Measurements from ENCODE around the gene IL22RA1.

Gene IL22RA1, protein sequence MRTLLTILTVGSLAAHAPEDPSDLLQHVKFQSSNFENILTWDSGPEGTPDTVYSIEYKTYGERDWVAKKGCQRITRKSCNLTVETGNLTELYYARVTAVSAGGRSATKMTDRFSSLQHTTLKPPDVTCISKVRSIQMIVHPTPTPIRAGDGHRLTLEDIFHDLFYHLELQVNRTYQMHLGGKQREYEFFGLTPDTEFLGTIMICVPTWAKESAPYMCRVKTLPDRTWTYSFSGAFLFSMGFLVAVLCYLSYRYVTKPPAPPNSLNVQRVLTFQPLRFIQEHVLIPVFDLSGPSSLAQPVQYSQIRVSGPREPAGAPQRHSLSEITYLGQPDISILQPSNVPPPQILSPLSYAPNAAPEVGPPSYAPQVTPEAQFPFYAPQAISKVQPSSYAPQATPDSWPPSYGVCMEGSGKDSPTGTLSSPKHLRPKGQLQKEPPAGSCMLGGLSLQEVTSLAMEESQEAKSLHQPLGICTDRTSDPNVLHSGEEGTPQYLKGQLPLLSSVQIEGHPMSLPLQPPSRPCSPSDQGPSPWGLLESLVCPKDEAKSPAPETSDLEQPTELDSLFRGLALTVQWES

GRCh38 chr1:24142546-24143534, at the start of gene IL22RA1:
Gene IL22RA1 (minus strand): TSS chr1:24143140. CDS start chr1:24143082, 58 bp downstream.
- DNase-seq (ENCODE audit: low spot score): no peak

- no peak for DNase-seq (ENCODE audit: low spot score)
These were observed 48.9 kb upstream of the IL22RA1 start for GRCh38 chr1:24191860-24192259.

GRCh38 chr1:24190983-24191461, 48.1 kb upstream of the IL22RA1 start:
- DNase-seq (ENCODE audit: low spot score): no peak

DNA sequence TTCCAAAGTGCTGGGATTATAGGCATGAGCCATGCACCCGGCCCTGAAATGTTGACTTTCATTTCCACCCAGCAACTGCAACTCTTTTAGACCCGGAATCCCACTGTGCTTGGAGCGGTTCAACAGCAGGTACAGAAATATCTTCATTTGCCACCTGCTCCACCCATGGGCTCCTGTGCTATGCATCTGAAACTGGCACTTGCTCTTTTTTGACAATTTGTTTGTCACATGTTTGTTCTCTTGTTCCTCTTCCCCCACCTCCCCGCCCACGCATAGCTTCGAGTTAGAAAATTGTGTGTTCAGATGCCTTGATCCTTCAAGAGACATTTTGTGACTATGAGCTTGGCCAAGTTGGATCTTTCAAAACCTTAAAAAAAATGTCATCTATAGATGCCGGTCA, 46.6 kb upstream of the IL22RA1 start:
- peak; percentile 59 for DNase-seq (ENCODE audit: low spot score)

- DNase-seq (ENCODE audit: low spot score): peak; percentile 44
These were observed 44.3 kb upstream of the IL22RA1 start, which contains the start of gene IFNLR1 for GRCh38 chr1:24186993-24187790. Gene IFNLR1 (minus strand): TSS chr1:24187289. CDS start chr1:24187248, 41 bp downstream.

GRCh38 chr1:24186711-24186992, 43.7 kb upstream of the IL22RA1 start:
- DNase-seq (ENCODE audit: low spot score): no peak

GRCh38 chr1:24186031-24186710, 43.2 kb upstream of the IL22RA1 start:
- DNase-seq (ENCODE audit: low spot score): no peak

DNA sequence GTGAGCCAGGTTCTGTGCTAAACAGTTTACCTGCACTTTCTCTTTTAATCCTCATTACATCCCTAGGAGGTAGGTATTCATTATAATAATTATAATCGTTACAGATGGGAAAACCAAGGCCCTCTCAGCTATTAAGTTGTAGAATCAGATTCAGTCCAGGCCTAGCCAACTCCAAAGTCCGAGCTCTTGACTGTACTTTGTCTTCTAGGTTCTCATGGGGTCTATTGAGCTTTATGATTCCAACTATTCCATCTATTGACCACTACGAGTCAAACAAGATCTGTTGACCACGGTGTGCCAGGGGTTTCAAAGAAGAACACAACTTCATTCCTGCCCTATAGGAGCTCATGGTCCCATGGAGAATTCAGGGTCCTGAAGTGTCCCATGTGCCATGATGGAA, 42.1 kb upstream of the IL22RA1 start:
- no peak for DNase-seq (ENCODE audit: low spot score)

DNA sequence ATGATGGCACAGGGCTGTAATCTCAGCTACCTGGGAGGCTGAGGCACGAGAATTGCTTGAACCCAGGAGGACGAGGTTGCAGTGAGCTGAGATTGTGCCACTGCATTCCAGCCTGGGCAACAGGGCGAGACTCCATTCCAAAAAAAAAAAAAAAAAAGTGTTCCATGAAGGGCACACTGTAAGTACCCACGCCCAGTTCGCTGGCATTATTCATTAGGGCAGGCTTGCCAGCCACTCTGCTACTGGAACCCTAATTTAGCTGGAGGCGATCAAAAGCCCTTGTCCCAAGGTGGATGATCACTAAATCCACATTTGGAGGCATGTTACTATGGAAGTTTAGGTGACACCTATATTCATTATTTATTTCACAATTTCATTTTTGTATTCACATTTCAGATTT, 39.1 kb upstream of the IL22RA1 start:
- no peak for DNase-seq (ENCODE audit: low spot score)

GRCh38 chr1:24181619-24182018, 38.7 kb upstream of the IL22RA1 start:
- no peak for DNase-seq (ENCODE audit: low spot score)

DNA sequence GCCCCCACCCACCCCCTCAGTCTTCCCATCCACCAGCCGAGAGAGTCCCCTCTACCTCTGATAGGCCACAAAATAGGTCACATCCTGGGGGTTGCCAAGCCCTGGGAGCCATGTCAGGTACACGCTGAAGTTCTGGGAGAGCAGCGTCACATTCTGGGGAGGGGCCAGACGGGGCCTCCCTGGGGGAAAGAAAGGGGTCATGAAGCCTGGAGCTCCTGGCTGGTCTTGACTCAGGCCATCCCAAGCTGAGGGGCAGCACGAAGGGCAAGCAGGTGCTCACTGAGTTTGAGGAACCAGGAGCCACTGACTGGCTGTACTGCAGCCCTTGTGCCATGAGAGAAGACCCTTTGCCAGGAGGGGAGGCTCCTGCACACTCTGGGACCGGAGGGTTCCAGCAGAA, 37.7 kb upstream of the IL22RA1 start:
- no peak for DNase-seq (ENCODE audit: low spot score)

DNA sequence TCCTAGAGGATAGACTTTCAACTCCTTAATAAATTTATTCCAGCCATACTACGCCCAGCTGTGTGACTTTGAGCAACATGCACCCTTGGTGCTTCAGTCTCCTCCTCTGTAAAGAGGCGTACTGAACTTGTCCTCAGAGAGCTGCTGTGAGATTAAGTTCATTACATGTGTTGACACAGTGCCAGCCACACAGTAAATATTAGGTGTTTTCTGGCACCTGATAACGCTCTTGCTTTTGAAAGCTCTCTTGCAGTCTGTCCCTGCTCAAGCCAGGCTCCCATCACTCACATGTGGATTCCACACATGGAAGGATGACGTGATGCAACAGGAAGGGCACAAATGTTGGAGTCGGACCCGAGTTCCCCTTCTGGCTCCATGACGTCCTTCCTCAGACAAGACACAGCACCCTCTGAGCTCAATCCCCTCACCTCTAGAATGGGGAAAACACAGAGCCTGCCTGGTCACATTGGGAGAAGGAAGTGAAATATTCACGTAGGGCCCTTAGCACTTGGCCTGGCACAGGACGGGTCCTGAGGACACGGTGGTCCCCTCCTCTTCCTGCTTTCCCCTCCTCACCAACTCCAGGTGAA, 36.4 kb upstream of the IL22RA1 start:
- no peak for DNase-seq (ENCODE audit: low spot score)

GRCh38 chr1:24178407-24178806, 35.5 kb upstream of the IL22RA1 start:
- DNase-seq (ENCODE audit: low spot score): no peak

- DNase-seq (ENCODE audit: low spot score): no peak
These were observed 34.2 kb upstream of the IL22RA1 start for GRCh38 chr1:24177161-24177560.

DNA sequence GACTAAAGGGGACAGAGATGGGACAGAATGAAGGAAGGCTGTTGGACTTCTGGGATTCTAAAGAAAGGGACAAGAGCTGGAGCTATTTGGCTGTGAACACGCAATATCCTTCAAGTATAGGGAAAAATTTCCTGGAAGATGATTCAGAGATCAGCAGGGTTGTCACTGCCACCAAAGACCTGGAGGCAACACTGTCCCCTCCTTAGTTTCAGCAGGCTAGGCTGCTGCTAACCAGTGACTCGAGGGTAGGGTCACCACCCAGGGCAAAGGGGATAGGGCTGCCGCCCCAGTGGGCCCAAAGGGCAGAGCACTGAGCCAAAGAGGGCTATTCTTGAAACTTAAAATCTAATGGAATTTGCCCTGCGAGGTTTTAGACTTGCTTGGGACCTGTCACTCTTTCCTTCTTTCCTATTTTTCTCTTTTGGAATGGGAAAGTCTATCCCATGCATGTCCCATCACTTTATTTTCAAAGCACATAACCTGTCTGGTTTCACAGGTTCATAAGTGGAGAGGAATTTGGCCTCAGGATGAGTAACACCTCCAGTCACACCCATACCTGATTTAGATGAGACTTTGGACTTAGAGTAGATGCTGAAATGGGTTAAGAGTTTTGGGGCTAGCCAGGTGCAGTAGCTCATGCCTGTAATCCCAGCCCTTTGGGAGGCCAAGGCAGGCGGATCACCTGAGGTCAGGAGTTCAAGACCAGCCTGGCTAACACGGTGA, 32.3 kb upstream of the IL22RA1 start:
- no peak for DNase-seq (ENCODE audit: low spot score)

- no peak for DNase-seq (ENCODE audit: low spot score)
These were observed 31.0 kb upstream of the IL22RA1 start for GRCh38 chr1:24173638-24174575.

GRCh38 chr1:24172598-24172997, 29.7 kb upstream of the IL22RA1 start:
- no peak for DNase-seq (ENCODE audit: low spot score)

DNA sequence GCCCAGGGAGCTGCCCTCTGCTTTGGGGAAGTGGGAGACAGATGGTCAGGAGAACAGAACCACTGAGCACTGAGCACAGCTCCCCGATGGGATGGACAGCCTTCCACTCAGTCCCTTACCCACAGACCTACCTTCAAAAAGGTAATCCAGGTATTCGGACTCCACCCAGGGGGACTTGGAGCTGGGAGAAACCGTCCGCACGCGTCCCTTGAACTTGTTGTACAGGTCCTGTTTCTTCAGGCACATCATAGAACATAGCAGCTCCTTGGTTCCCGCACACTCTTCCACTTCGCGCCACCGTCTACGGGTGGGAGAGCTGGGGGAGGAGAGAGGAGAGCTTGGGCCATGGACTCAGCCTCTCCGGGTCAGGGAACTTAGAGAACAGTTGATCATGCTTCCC, 26.3 kb upstream of the IL22RA1 start:
- DNase-seq (ENCODE audit: low spot score): no peak

- no peak for DNase-seq (ENCODE audit: low spot score)
These were observed 25.3 kb upstream of the IL22RA1 start for GRCh38 chr1:24168245-24168644.

All from Ammon's horn (tissue), 1 donor.